GM12878 (cell line): ENCODE results near the gene CALN1. TPM values are rescaled to one million over a fixed set of nuclear protein-coding genes. Genes with fewer than 3 reads are reported as not detected.

Source experiments
- ATAC-seq: fragments of 200-7000 bp; cut with Tn5 transposase; 3 replicates; pipeline ENCODE4 v1.9.1; 2020; ENCODE audit warnings: mild to moderate bottlenecking, moderate library complexity
- BruUV-seq: library from RNA; stranded (reverse); fragments of 400-500 nt; replicated peaks from 2 replicates; lab custom pipeline; 2021; lab: Mats Ljungman, UMichigan
- CTCF ChIA-PET: fragments of 300-600 bp; sonication (Branson Sonifier 250); formaldehyde crosslinking; extraction: SDS; loops from one replicate; lab custom pipeline; 2021; ENCODE audit warnings: inconsistent platforms; lab: Yijun Ruan, JAX
- POLR2A ChIA-PET: fragments of 350-600 bp; formaldehyde crosslinking; extraction: SDS; loops from one replicate; lab custom pipeline; 2021; ENCODE audit warnings: inconsistent platforms; lab: Charles Lee
- RAD21 ChIA-PET: fragments of 300-600 bp; sonication (Branson Sonifier 250); formaldehyde crosslinking; loops from one replicate; lab custom pipeline; 2023; ENCODE audit warnings: antibody characterized with exemption; ENCODE audit not compliant: unreplicated experiment; lab: Charles Lee
- SMC1A ChIA-PET: fragments of 300-600 bp; sonication (Branson Sonifier 250); formaldehyde crosslinking; loops from one replicate; lab custom pipeline; 2023; ENCODE audit not compliant: unreplicated experiment, uncharacterized antibody; lab: Charles Lee
- DNase-seq: peaks from one replicate; pipeline ENCODE4 v3.0.0-alpha.2; 2011; ENCODE audit warnings: low read depth, low spot score
- FAIRE-seq: peaks from 3 replicates; lab custom pipeline; 2011; peaks lifted over from hg19 to GRCh38; lab: Jason Lieb, UNC
- H2AFZ ChIP-seq: 2 replicates; pipeline ENCODE4 v1.6.0; 2011; ENCODE audit warnings: low read depth, low read length, control low read depth; ENCODE audit not compliant: control insufficient read depth
- H3K27ac ChIP-seq: 2 replicates; pipeline ENCODE4 v1.5.1; 2011; ENCODE audit warnings: control low read depth; ENCODE audit not compliant: control insufficient read depth, insufficient read depth
- H3K27me3 ChIP-seq, 2 experiments: replicated peaks in 1 of 2; 2 replicates each; pipeline versions ENCODE4 v1.6.0 to v1.6.1; 2011; ENCODE audit warnings: low read length in 1 of 2; ENCODE audit not compliant: control insufficient read depth in 2 of 2, insufficient read depth in 2 of 2
- H3K36me3 ChIP-seq, 2 experiments: 2 replicates each; pipeline ENCODE4 v1.5.1; 2011; ENCODE audit warnings: low read length in 1 of 2; ENCODE audit not compliant: control insufficient read depth in 2 of 2, insufficient read depth in 2 of 2
- H3K4me1 ChIP-seq: 2 replicates; pipeline ENCODE4 v1.6.1; 2011; ENCODE audit warnings: mild to moderate bottlenecking, low read length, moderate library complexity, mixed read lengths; ENCODE audit not compliant: control insufficient read depth, insufficient read depth
- H3K4me2 ChIP-seq: 2 replicates; pipeline ENCODE4 v1.6.0; 2011; ENCODE audit warnings: control low read depth; ENCODE audit not compliant: control insufficient read depth, insufficient read depth
- H3K4me3 ChIP-seq: fragments of 200-600 bp; sonication (generic); 2 replicates; pipeline ENCODE4 v1.5.1; 2016
- H3K79me2 ChIP-seq: 2 replicates; pipeline ENCODE4 v1.6.0; 2011; ENCODE audit warnings: low read length; ENCODE audit not compliant: control insufficient read depth, insufficient read depth
- H3K9ac ChIP-seq: 2 replicates; pipeline ENCODE4 v1.8.0; 2011; ENCODE audit warnings: low read length, control low read depth, mixed read lengths; ENCODE audit not compliant: control insufficient read depth, insufficient read depth
- H3K9me3 ChIP-seq: replicated peaks from 3 replicates; pipeline ENCODE4 v1.5.1; 2011; ENCODE audit warnings: mild to moderate bottlenecking, low read length; ENCODE audit not compliant: control insufficient read depth, insufficient read depth
- H4K20me1 ChIP-seq: 2 replicates; pipeline ENCODE4 v1.6.0; 2011; ENCODE audit not compliant: control insufficient read depth, insufficient read depth
- ASH2L ChIP-seq: fragments of 300-600, 200-600 bp; sonication (generic); IDR thresholded peaks from 2 replicates; pipeline ENCODE4 v1.6.1; 2017; ENCODE audit warnings: low read depth, mild to moderate bottlenecking, borderline replicate concordance
- BACH1 ChIP-seq: fragments of 450-650 bp; IDR thresholded peaks from 2 replicates; pipeline ENCODE4 v1.6.1; 2017; ENCODE audit warnings: mild to moderate bottlenecking, borderline replicate concordance
- RCOR1 ChIP-seq: conservative IDR thresholded peaks from 2 replicates; pipeline ENCODE4 v1.6.1; 2012; ENCODE audit warnings: low read depth, low read length, improper control_type of control experiment
- SIN3A ChIP-seq: IDR thresholded peaks from 2 replicates; pipeline ENCODE4 v1.6.1; 2012; ENCODE audit warnings: low read depth, low read length, improper control_type of control experiment
- SIX5 ChIP-seq: IDR thresholded peaks from 2 replicates; pipeline ENCODE4 v1.6.1; 2011; ENCODE audit warnings: mild to moderate bottlenecking, low read depth, low read length, moderate library complexity; ENCODE audit not compliant: severe bottlenecking
- SKIL ChIP-seq: fragments of 450-650 bp; IDR thresholded peaks from 2 replicates; pipeline ENCODE4 v1.6.1; 2017; ENCODE audit warnings: mild to moderate bottlenecking, low read depth, inconsistent platforms; ENCODE audit not compliant: poor library complexity, severe bottlenecking
- SREBF1 ChIP-seq: IDR thresholded peaks from 2 replicates; pipeline ENCODE4 v1.6.1; 2012; ENCODE audit warnings: mild to moderate bottlenecking, low read length
- SUPT20H ChIP-seq: IDR thresholded peaks from 2 replicates; pipeline ENCODE4 v1.6.1; 2011; ENCODE audit warnings: low read depth, mild to moderate bottlenecking, low read length, moderate library complexity, borderline replicate concordance; ENCODE audit not compliant: control insufficient read depth
- TBL1XR1 ChIP-seq: IDR thresholded peaks from 2 replicates; pipeline ENCODE4 v1.6.1; 2012; ENCODE audit warnings: low read depth, low read length, improper control_type of control experiment
- TCF3 ChIP-seq: IDR thresholded peaks from 2 replicates; pipeline ENCODE4 v1.6.1; 2012; ENCODE audit warnings: low read depth, mild to moderate bottlenecking, low read length, borderline replicate concordance; ENCODE audit not compliant: insufficient read depth
- WRNIP1 ChIP-seq: IDR thresholded peaks from 2 replicates; pipeline ENCODE4 v1.6.1; 2011; ENCODE audit warnings: low read depth, low read length, improper control_type of control experiment, borderline replicate concordance
- YBX1 ChIP-seq: fragments of 450-650 bp; IDR thresholded peaks from 2 replicates; pipeline ENCODE4 v1.6.1; 2016; ENCODE audit warnings: antibody characterized with exemption
- ZSCAN29 ChIP-seq: fragments of 450-650 bp; IDR thresholded peaks from 2 replicates; pipeline ENCODE4 v1.6.1; 2017; ENCODE audit warnings: mild to moderate bottlenecking, moderate library complexity
- WGBS: methylation state at CpG from one replicate; pipeline ENCODE4 v1.1.6; 2016; ENCODE audit warnings: low lambda C conversion rate; ENCODE audit not compliant: insufficient replicate concordance, insufficient coverage; ENCODE audit errors: missing lambda C conversion rate; 5-methylcytosine and 5-hydroxymethylcytosine counted together
- in situ Hi-C: fragments of 300-500 bp; cut with MboI; formaldehyde crosslinking; loops from 9 replicates; pipeline ENCODE4 v1.14.3; 2018; ENCODE audit warnings: mixed read lengths
- intact Hi-C: fragments of 100-400 bp; cut with micrococcal nuclease; formaldehyde crosslinking; loops from one replicate; pipeline ENCODE4 v1.14.2; 2022; ENCODE audit not compliant: unreplicated experiment
- polyA plus RNA-seq, 11 experiments: library from polyadenylated mRNA; depleted of rRNA in 4 of 11; unstranded in 6 of 11; stranded (reverse) in 5 of 11; fragments of >200 nt; fragmentation: Nextera tagmentation in 4 of 11; fragmentation: Illumina TruSeq in 1 of 11; extraction: Ambion mirVana in 4 of 11; extraction: Trizol in 1 of 11; gene quantifications; 1 replicate in 1 of 11; 2 replicates in 10 of 11; pipeline versions ENCODE4 v1.2.1 to v1.2.3, GENCODE V29; 2011 to 2016; ENCODE audit warnings: inconsistent platforms in 2 of 11, missing spikeins in 2 of 11, low read depth in 1 of 11
- total RNA-seq, 4 experiments: library from RNA; depleted of rRNA in 3 of 4; stranded (reverse); fragments of >200 nt in 3 of 4; fragmentation: Illumina TruSeq in 1 of 4; extraction: Trizol in 1 of 4; gene quantifications; 2 replicates each; pipeline versions ENCODE4 v1.2.1 to v1.2.3, GENCODE V29; 2013 to 2021
- TF ChIP-seq, protein P1 (sequence below): fragments of 450-650 bp; IDR thresholded peaks from 2 replicates; pipeline ENCODE4 v1.6.1; 2014; ENCODE audit warnings: mild to moderate bottlenecking
- TF ChIP-seq, protein P2 (sequence below): IDR thresholded peaks from 2 replicates; pipeline ENCODE4 v1.6.1; 2011; ENCODE audit warnings: low read depth, low read length, improper control_type of control experiment, borderline replicate concordance
- TF ChIP-seq, protein P3 (sequence below): IDR thresholded peaks from 2 replicates; pipeline ENCODE4 v1.6.1; 2011; ENCODE audit warnings: borderline replicate concordance, low read depth, mild to moderate bottlenecking, moderate library complexity, mixed read lengths, low read length; ENCODE audit not compliant: insufficient read depth; ENCODE audit errors: extremely low read length

Gene CALN1
- total and polyA plus RNA-seq, 10 of the 15 experiments (the other 5 are each of a cell fraction or from before 2014, with no cell fraction given): 0.48 to 15.3 (median 1.6) TPM

DNA sequence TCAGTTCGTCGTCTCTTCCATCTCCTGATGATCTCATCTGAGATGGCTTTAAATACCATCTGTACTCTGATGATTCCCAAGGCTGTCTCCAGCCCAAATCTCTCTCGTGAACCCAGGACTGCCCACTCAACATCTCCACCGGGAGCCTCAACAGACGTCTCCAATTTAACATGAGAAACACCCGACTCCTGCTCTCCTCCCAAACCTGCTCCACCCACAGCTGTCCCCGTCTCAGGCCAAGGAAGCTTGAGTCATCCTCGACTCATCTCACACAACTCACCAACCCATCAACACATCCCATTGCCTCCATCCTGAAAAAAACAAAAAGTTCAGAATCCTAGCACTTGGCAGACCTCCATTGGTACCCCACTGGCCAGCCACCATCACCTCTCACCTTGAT lies 29.7 kb upstream of the CALN1 start:
- Histone ChIP-seq H3K9ac (no peak overlapping the region), H3K4me2 (no peak overlapping the region), H3K4me3 (no peak overlapping the region), H3K79me2 (no peaks in the 10 kb centered on the region), H3K36me3 (no peaks in the 10 kb centered on the region), H2AFZ (no peak overlapping the region), H4K20me1 (no peaks in the 10 kb centered on the region), H3K27ac (no peak overlapping the region), H3K4me1 (no peaks in the 10 kb centered on the region), H3K27me3 (no peaks in the 10 kb centered on the region), H3K9me3 (no peaks in the 10 kb centered on the region)
- no peak for FAIRE-seq
- no peak for ATAC-seq
- no TSS peak for BruUV-seq
- POLR2A ChIA-PET: interaction anchor here (0.6 kb wide), 1 partner anchor 78 kb away, joined by 3 read pairs; no protein-coding TSS in a partner anchor
- SMC1A ChIA-PET: interaction anchor here (0.6 kb wide), 2 partner anchors 31 to 151 kb away, joined by 3 read pairs; no protein-coding TSS in a partner anchor
- DNase-seq: no peak
- in situ Hi-C loops: no loop called here
- RAD21 ChIA-PET: no interaction called here
- 45% methylated on average over 8 of the region's 8 CpGs for WGBS
- intact Hi-C loops: loop anchor here (5.0 kb wide), 1 partner anchor 51 kb away; no protein-coding TSS in a partner anchor
- CTCF ChIA-PET: no interaction called here
- TF ChIP-seq SIX5: no peak
- no peak for TF ChIP-seq SIN3A
- no peak for TF ChIP-seq SUPT20H
- TF ChIP-seq, protein P1, sequence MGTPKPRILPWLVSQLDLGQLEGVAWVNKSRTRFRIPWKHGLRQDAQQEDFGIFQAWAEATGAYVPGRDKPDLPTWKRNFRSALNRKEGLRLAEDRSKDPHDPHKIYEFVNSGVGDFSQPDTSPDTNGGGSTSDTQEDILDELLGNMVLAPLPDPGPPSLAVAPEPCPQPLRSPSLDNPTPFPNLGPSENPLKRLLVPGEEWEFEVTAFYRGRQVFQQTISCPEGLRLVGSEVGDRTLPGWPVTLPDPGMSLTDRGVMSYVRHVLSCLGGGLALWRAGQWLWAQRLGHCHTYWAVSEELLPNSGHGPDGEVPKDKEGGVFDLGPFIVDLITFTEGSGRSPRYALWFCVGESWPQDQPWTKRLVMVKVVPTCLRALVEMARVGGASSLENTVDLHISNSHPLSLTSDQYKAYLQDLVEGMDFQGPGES: no peak
- no peak for TF ChIP-seq RCOR1
- no peak for TF ChIP-seq YBX1
- no peak for TF ChIP-seq BACH1
- no peak for TF ChIP-seq ZSCAN29
- TF ChIP-seq TBL1XR1: no peak
- TF ChIP-seq, protein P2, sequence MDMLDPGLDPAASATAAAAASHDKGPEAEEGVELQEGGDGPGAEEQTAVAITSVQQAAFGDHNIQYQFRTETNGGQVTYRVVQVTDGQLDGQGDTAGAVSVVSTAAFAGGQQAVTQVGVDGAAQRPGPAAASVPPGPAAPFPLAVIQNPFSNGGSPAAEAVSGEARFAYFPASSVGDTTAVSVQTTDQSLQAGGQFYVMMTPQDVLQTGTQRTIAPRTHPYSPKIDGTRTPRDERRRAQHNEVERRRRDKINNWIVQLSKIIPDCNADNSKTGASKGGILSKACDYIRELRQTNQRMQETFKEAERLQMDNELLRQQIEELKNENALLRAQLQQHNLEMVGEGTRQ: no peak
- no peak for TF ChIP-seq TCF3
- TF ChIP-seq ASH2L: no peak
- no peak for TF ChIP-seq WRNIP1
- no peak for TF ChIP-seq SKIL
- TF ChIP-seq SREBF1: no peak
- TF ChIP-seq, protein P3, sequence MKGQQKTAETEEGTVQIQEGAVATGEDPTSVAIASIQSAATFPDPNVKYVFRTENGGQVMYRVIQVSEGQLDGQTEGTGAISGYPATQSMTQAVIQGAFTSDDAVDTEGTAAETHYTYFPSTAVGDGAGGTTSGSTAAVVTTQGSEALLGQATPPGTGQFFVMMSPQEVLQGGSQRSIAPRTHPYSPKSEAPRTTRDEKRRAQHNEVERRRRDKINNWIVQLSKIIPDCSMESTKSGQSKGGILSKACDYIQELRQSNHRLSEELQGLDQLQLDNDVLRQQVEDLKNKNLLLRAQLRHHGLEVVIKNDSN: no peak
